ENCODE results near the gene TMEM163. TPM values are rescaled to one million over a fixed set of nuclear protein-coding genes. Genes with fewer than 3 reads are reported as not detected.
"Not testable (repeated sequence)": the region's sequence is repeated elsewhere in the genome, so short reads cannot be mapped to it uniquely, and the experiment has no call there.

TMEM163 gene
- polyA plus RNA-seq, 1 donor = 0.39 TPM

GRCh38 chr2:134594399-134594798, 124.4 kb downstream of the TMEM163 start:
- 80% methylated on average over 1 of the region's 6 CpGs for WGBS (ENCODE audit: insufficient coverage, low lambda C conversion rate)

DNA sequence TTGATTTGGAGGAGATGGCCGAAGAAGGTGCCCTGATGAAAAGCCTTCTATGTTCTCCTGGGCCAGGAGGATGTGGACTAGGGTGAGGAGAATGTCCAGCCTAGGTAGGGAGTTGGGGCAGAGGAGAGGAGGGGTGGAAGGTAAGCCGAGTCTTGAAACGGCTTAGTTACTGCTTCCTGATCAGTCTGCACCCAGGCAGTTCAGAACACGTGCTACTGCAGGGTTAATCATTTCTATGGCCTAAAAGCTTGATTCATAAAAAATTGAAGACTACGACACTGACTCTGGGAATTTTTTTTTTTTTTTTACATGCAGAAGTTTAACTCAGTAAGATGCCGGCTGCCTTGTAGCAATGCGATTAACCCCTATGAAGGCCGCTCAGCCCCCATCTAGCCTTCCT, 125.3 kb downstream of the TMEM163 start:
- WGBS (ENCODE audit: insufficient coverage, low lambda C conversion rate) = no CpG with 5 or more reads among the region's 8 CpGs
- DNase-seq = no peak
- no peak overlapping the region for H3K27ac ChIP-seq (ENCODE audit: low read length)
- H3K9me3 ChIP-seq (ENCODE audit: control insufficient read depth, low read depth, low read length) = peaks cover 2% of the 10 kb centered on the region
- no peak overlapping the region for H3K4me3 ChIP-seq (ENCODE audit: low read length)
- H3K27me3 ChIP-seq (ENCODE audit: control insufficient read depth, insufficient read depth, low read length) = no peaks in the 10 kb centered on the region
- no peaks in the 10 kb centered on the region for H3K4me1 ChIP-seq (ENCODE audit: control insufficient read depth, insufficient read depth, low read length)
- H3K36me3 ChIP-seq (ENCODE audit: control insufficient read depth, insufficient read depth, low read length) = no peaks in the 10 kb centered on the region

More at GRCh38 chr2:134594399-134594798, 124.4 kb downstream of the TMEM163 start:
- H3K27ac ChIP-seq (ENCODE audit: low read length) = no peak overlapping the region
- H3K4me1 ChIP-seq (ENCODE audit: control insufficient read depth, insufficient read depth, low read length) = no peaks in the 10 kb centered on the region
- H3K27me3 ChIP-seq (ENCODE audit: control insufficient read depth, insufficient read depth, low read length) = no peaks in the 10 kb centered on the region
- no peak for DNase-seq
- no peak overlapping the region for H3K4me3 ChIP-seq (ENCODE audit: low read length)
- H3K9me3 ChIP-seq (ENCODE audit: control insufficient read depth, low read depth, low read length) = peaks cover 2% of the 10 kb centered on the region
- no peaks in the 10 kb centered on the region for H3K36me3 ChIP-seq (ENCODE audit: control insufficient read depth, insufficient read depth, low read length)

- DNase-seq = no peak
- H3K36me3 ChIP-seq (ENCODE audit: control insufficient read depth, insufficient read depth, low read length) = no peaks in the 10 kb centered on the region
These were observed 126.4 kb downstream of the TMEM163 start for GRCh38 chr2:134592377-134592776.

DNA sequence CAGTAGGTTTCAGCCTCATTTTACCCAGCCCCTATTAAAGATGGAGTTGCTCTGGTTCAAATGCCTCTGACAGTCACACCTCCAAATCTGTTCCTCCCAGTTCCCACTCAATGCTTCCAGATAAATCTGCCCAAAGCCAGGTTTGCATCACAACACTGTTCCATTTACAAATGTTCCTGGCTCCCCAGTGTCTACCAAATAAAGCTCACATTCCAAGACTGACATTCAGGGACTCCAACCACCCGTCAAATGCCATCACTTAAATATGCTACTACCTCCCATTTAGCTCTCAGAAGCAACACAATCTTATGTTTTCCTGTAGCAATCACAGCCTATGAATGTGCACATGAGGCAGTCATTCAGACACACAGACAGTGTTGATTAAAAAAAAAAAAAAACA, 127.3 kb downstream of the TMEM163 start:
- Histone ChIP-seq H3K27me3 (ENCODE audit: control insufficient read depth, insufficient read depth, low read length) (no peaks in the 10 kb centered on the region), H3K4me1 (ENCODE audit: control insufficient read depth, insufficient read depth, low read length) (no peaks in the 10 kb centered on the region), H3K36me3 (ENCODE audit: control insufficient read depth, insufficient read depth, low read length) (no peaks in the 10 kb centered on the region), H3K27ac (ENCODE audit: low read length) (no peak overlapping the region), H3K9me3 (ENCODE audit: control insufficient read depth, low read depth, low read length) (peaks cover 2% of the 10 kb centered on the region), H3K4me3 (ENCODE audit: low read length) (no peak overlapping the region)
- no peak for DNase-seq
- WGBS (ENCODE audit: insufficient coverage, low lambda C conversion rate) = no CpG with 5 or more reads among the region's 1 CpG

More at GRCh38 chr2:134592377-134592776, 126.4 kb downstream of the TMEM163 start:
- H3K4me1 ChIP-seq (ENCODE audit: control insufficient read depth, insufficient read depth, low read length) = no peaks in the 10 kb centered on the region
- H3K27me3 ChIP-seq (ENCODE audit: control insufficient read depth, insufficient read depth, low read length) = no peaks in the 10 kb centered on the region
- no peak overlapping the region for H3K4me3 ChIP-seq (ENCODE audit: low read length)
- H3K27ac ChIP-seq (ENCODE audit: low read length) = no peak overlapping the region
- peaks cover 2% of the 10 kb centered on the region for H3K9me3 ChIP-seq (ENCODE audit: control insufficient read depth, low read depth, low read length)
- no CpG with 5 or more reads among the region's 1 CpG for WGBS (ENCODE audit: insufficient coverage, low lambda C conversion rate)

GRCh38 chr2:134590679-134591078, 128.1 kb downstream of the TMEM163 start:
- H3K4me3 ChIP-seq (ENCODE audit: low read length) = no peak overlapping the region
- H3K27me3 ChIP-seq (ENCODE audit: control insufficient read depth, insufficient read depth, low read length) = no peaks in the 10 kb centered on the region
- DNase-seq = no peak
- H3K27ac ChIP-seq (ENCODE audit: low read length) = no peak overlapping the region
- no peaks in the 10 kb centered on the region for H3K4me1 ChIP-seq (ENCODE audit: control insufficient read depth, insufficient read depth, low read length)
- H3K9me3 ChIP-seq (ENCODE audit: control insufficient read depth, low read depth, low read length) = peaks cover 2% of the 10 kb centered on the region
- WGBS (ENCODE audit: insufficient coverage, low lambda C conversion rate) = no CpG with 5 or more reads among the region's 1 CpG
- H3K36me3 ChIP-seq (ENCODE audit: control insufficient read depth, insufficient read depth, low read length) = no peaks in the 10 kb centered on the region

GRCh38 chr2:134589171-134590083, 129.4 kb downstream of the TMEM163 start:
- no CpG with 5 or more reads among the region's 4 CpGs for WGBS (ENCODE audit: insufficient coverage, low lambda C conversion rate)

DNA sequence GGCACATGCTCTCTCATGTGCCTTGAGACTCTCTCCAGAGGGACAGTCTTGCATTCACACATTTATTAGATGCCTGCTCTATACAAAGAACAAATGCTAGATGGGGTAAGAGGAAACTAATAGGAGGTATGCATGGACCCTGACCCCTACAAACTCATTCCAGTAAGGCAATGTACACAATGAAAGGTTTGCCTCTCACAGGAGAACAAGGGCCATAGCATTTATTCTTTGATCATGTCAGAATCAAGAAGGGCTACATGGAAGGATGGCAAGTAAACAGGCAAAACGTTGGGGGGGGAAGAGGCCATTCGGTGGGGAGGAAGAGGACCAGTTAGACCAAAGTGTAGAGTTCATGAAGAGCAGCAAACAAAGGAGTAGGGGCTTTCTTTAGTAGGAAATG, 130.2 kb downstream of the TMEM163 start:
- WGBS (ENCODE audit: insufficient coverage, low lambda C conversion rate) = 57% methylated on average over 1 of the region's 2 CpGs
- no peaks in the 10 kb centered on the region for H3K4me1 ChIP-seq (ENCODE audit: control insufficient read depth, insufficient read depth, low read length)
- H3K27me3 ChIP-seq (ENCODE audit: control insufficient read depth, insufficient read depth, low read length) = no peaks in the 10 kb centered on the region
- H3K9me3 ChIP-seq (ENCODE audit: control insufficient read depth, low read depth, low read length) = peaks cover 2% of the 10 kb centered on the region
- no peak overlapping the region for H3K4me3 ChIP-seq (ENCODE audit: low read length)
- no peak overlapping the region for H3K27ac ChIP-seq (ENCODE audit: low read length)
- no peak for DNase-seq
- no peaks in the 10 kb centered on the region for H3K36me3 ChIP-seq (ENCODE audit: control insufficient read depth, insufficient read depth, low read length)

More at GRCh38 chr2:134589171-134590083, 129.4 kb downstream of the TMEM163 start:
- H3K27ac ChIP-seq (ENCODE audit: low read length); H3K4me3 ChIP-seq (ENCODE audit: low read length); H3K4me1 ChIP-seq (ENCODE audit: control insufficient read depth, insufficient read depth, low read length); H3K36me3 ChIP-seq (ENCODE audit: control insufficient read depth, insufficient read depth, low read length); H3K27me3 ChIP-seq (ENCODE audit: control insufficient read depth, insufficient read depth, low read length); H3K9me3 ChIP-seq (ENCODE audit: control insufficient read depth, low read depth, low read length); DNase-seq: not testable (repeated sequence)

GRCh38 chr2:134586326-134586965, 132.4 kb downstream of the TMEM163 start:
- Histone ChIP-seq H3K36me3 (ENCODE audit: control insufficient read depth, insufficient read depth, low read length) (no peaks in the 10 kb centered on the region), H3K4me3 (ENCODE audit: low read length) (no peak overlapping the region), H3K4me1 (ENCODE audit: control insufficient read depth, insufficient read depth, low read length) (no peaks in the 10 kb centered on the region), H3K9me3 (ENCODE audit: control insufficient read depth, low read depth, low read length) (peaks cover 2% of the 10 kb centered on the region), H3K27me3 (ENCODE audit: control insufficient read depth, insufficient read depth, low read length) (no peaks in the 10 kb centered on the region), H3K27ac (ENCODE audit: low read length) (no peak overlapping the region)
- WGBS (ENCODE audit: insufficient coverage, low lambda C conversion rate) = no CpG with 5 or more reads among the region's 8 CpGs
- no peak for DNase-seq

DNA sequence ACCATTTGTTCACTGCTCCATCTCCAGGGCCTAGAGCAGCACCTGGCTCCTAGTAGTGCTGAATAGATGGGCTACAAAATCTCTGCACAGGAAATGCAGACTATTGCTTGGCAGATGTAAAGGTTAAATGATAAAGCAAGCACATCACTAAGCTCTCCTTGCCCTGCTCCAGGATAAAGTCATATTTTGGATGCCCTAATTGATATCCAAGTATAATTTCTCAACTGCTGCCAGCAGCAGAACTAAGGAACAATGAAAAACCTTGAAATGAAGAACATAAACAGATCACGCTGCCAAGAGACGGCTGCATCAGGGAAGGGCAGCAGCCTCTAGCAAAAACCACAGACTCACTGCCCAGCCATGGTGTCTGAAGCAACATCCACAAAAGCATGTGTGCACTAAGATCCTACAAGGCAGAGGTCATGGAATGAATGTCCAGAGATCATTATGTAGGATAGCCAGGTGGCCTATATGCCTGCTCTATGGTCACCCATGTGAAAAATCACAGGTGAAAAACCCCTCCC, 134.7 kb downstream of the TMEM163 start:
- no CpG with 5 or more reads among the region's 2 CpGs for WGBS (ENCODE audit: insufficient coverage, low lambda C conversion rate)
- DNase-seq = no peak
- Histone ChIP-seq H3K4me1 (ENCODE audit: control insufficient read depth, insufficient read depth, low read length) (no peaks in the 10 kb centered on the region), H3K9me3 (ENCODE audit: control insufficient read depth, low read depth, low read length) (no peaks in the 10 kb centered on the region), H3K36me3 (ENCODE audit: control insufficient read depth, insufficient read depth, low read length) (no peaks in the 10 kb centered on the region), H3K27me3 (ENCODE audit: control insufficient read depth, insufficient read depth, low read length) (no peaks in the 10 kb centered on the region), H3K27ac (ENCODE audit: low read length) (no peak overlapping the region), H3K4me3 (ENCODE audit: low read length) (no peak overlapping the region)

DNA sequence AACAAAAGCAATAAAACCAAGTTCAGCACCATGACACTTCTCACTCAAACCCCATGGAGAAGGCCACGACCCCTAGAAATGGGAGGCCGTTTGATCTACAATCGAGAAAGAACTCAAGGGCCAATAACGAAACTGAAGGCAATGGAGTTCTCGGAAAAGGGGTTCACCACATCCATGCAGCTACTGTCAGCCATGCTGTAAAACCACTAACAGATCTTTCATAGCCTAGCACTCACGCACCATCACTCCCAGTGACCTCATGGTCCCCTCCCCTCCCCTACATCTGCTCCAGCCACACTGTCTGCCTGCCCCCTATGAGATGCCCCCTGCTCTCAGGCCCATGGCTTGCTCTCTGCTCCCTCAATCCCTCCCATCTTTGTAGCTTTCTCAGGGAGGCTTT, 135.3 kb downstream of the TMEM163 start:
- H3K36me3 ChIP-seq (ENCODE audit: control insufficient read depth, insufficient read depth, low read length) = no peaks in the 10 kb centered on the region
- DNase-seq = no peak
- no peaks in the 10 kb centered on the region for H3K4me1 ChIP-seq (ENCODE audit: control insufficient read depth, insufficient read depth, low read length)
- no peaks in the 10 kb centered on the region for H3K9me3 ChIP-seq (ENCODE audit: control insufficient read depth, low read depth, low read length)
- 60% methylated on average over 1 of the region's 6 CpGs for WGBS (ENCODE audit: insufficient coverage, low lambda C conversion rate)
- H3K4me3 ChIP-seq (ENCODE audit: low read length) = no peak overlapping the region
- H3K27me3 ChIP-seq (ENCODE audit: control insufficient read depth, insufficient read depth, low read length) = no peaks in the 10 kb centered on the region
- no peak overlapping the region for H3K27ac ChIP-seq (ENCODE audit: low read length)
